Activated CD4-positive, alpha-beta T cell treated with anti-CD3 and anti-CD28 coated beads, Interleukin-2, Interleukin-6, amounts not matched to agents 100 ng/mL and 50 ng/mL, durations not matched to agents 16 hours and 8 hours (primary cell): ENCODE data around the gene LRIG1.

Experiments used
- DNase-seq: peaks from one replicate; pipeline ENCODE4 v3.0.0-alpha.2; 2020

The LRIG1 gene

GRCh38 chr3:66381626-66382025, 119.2 kb downstream of the LRIG1 start:
- no peak for DNase-seq

GRCh38 chr3:66380200-66380932, 120.5 kb downstream of the LRIG1 start:
- DNase-seq = no peak

GRCh38 chr3:66379565-66379964, 121.3 kb downstream of the LRIG1 start:
- DNase-seq = no peak

- DNase-seq = peak; percentile 23
Observed at GRCh38 chr3:66378256-66378655, 122.6 kb downstream of the LRIG1 start.

GRCh38 chr3:66377800-66378199, 123.0 kb downstream of the LRIG1 start:
- no peak for DNase-seq

GRCh38 chr3:66376568-66376967, 124.3 kb downstream of the LRIG1 start:
- no peak for DNase-seq

- DNase-seq = peak; percentile 11
Observed at GRCh38 chr3:66372681-66373350, 128.0 kb downstream of the LRIG1 start.

- DNase-seq = no peak
Observed at GRCh38 chr3:66371432-66371831, 129.4 kb downstream of the LRIG1 start.

GRCh38 chr3:66370179-66370578, 130.6 kb downstream of the LRIG1 start:
- DNase-seq = no peak

GRCh38 chr3:66367979-66368378, 132.8 kb downstream of the LRIG1 start:
- DNase-seq = no peak

GRCh38 chr3:66366747-66367146, 134.1 kb downstream of the LRIG1 start:
- no peak for DNase-seq

GRCh38 chr3:66365080-66365479, 135.7 kb downstream of the LRIG1 start:
- DNase-seq = no peak

- DNase-seq = no peak
Observed at GRCh38 chr3:66363148-66363547, 137.7 kb downstream of the LRIG1 start.

- no peak for DNase-seq
Observed at GRCh38 chr3:66362541-66362941, 138.3 kb downstream of the LRIG1 start.

- no peak for DNase-seq
Observed at GRCh38 chr3:66361356-66361755, 139.5 kb downstream of the LRIG1 start.

- DNase-seq = no peak
Observed at GRCh38 chr3:66355997-66356396, 144.8 kb downstream of the LRIG1 start.

- DNase-seq = peak; percentile 12
Observed at GRCh38 chr3:66355394-66355793, 145.4 kb downstream of the LRIG1 start.

GRCh38 chr3:66354001-66354400, 146.8 kb downstream of the LRIG1 start:
- DNase-seq = no peak

- DNase-seq = no peak
Observed at GRCh38 chr3:66353530-66353929, 147.3 kb downstream of the LRIG1 start.

- DNase-seq = no peak
Observed at GRCh38 chr3:66353039-66353438, 147.8 kb downstream of the LRIG1 start.

GRCh38 chr3:66350601-66351000, 150.2 kb downstream of the LRIG1 start:
- DNase-seq = no peak

GRCh38 chr3:66348704-66349103, 152.1 kb downstream of the LRIG1 start:
- DNase-seq = no peak

GRCh38 chr3:66344848-66345578, 155.8 kb downstream of the LRIG1 start:
- no peak for DNase-seq

GRCh38 chr3:66344391-66344811, 156.4 kb downstream of the LRIG1 start:
- DNase-seq = no peak
